HCT116 (cell line): ENCODE measurements around the gene GOLGA8B. TPM values are rescaled to one million over a fixed set of nuclear protein-coding genes. Genes with fewer than 3 reads are reported as not detected.

Source experiments
- ATAC-seq: fragments of 200-7000 bp; cut with Tn5 transposase; 2 replicates; pipeline ENCODE4 v1.9.1; 2020; ENCODE audit warnings: mild to moderate bottlenecking, moderate library complexity
- BruUV-seq: library from RNA; stranded (reverse); fragments of 400-500 nt; replicated peaks from 2 replicates; lab custom pipeline; 2021; lab: Mats Ljungman, UMichigan
- CTCF ChIA-PET: fragments of 300-600 bp; sonication (Branson Sonifier 250); formaldehyde crosslinking; loops from one replicate; lab custom pipeline; 2021; ENCODE audit warnings: antibody characterized with exemption; lab: Charles Lee
- POLR2A ChIA-PET: fragments of 300-600, 350-600 bp; sonication (Branson Sonifier 250); formaldehyde crosslinking; loops from one replicate; lab custom pipeline; 2021; ENCODE audit warnings: antibody characterized with exemption; lab: Charles Lee
- RAD21 ChIA-PET, 2 experiments: fragments of 300-600 bp; sonication (Branson Sonifier 250); formaldehyde crosslinking; loops; one replicate each; lab custom pipeline; 2023; ENCODE audit warnings: low total read pairs in 2 of 2; ENCODE audit not compliant: uncharacterized antibody in 2 of 2, unreplicated experiment in 2 of 2, low non-redundant PET in 1 of 2; lab: Charles Lee
- DNase-seq: peaks from one replicate; pipeline ENCODE4 v3.0.0-alpha.2; 2010; ENCODE audit warnings: low read depth, low spot score
- H2AFZ ChIP-seq: fragments of 200-600 bp; shearing (Covaris generic), sonication (generic); 2 replicates; pipeline ENCODE4 v1.6.1; 2017; ENCODE audit warnings: low read depth, mixed run types, mixed read lengths, antibody characterized with exemption, low read length; ENCODE audit not compliant: poor library complexity, severe bottlenecking
- H3K27ac ChIP-seq: 2 replicates; pipeline ENCODE4 v1.5.1; 2012; ENCODE audit warnings: low read depth, low read length
- H3K27me3 ChIP-seq: fragments of 200-600 bp; sonication (generic); 2 replicates; pipeline ENCODE4 v1.6.1; 2016; ENCODE audit warnings: mixed run types, low read length, mixed read lengths; ENCODE audit not compliant: insufficient read depth
- H3K36me3 ChIP-seq, 2 experiments: fragments of 200-500 bp in 1 of 2; fragments of 200-600 bp in 1 of 2; sonication (Bioruptor generic) in 1 of 2; sonication (generic) in 1 of 2; 2 replicates each; pipeline versions ENCODE4 v1.5.1 to v1.6.1; 2014 to 2016; ENCODE audit warnings: low read length in 2 of 2, inconsistent platforms in 1 of 2, mixed read lengths in 1 of 2, mixed run types in 1 of 2; ENCODE audit not compliant: insufficient read depth in 2 of 2, control insufficient read depth in 1 of 2
- H3K4me1 ChIP-seq, 2 experiments: fragments of 200-600 bp in 1 of 2; sonication (generic) in 1 of 2; 2 replicates each; pipeline versions ENCODE4 v1.5.1 to v1.6.1; 2012 to 2017; ENCODE audit warnings: low read length in 2 of 2, inconsistent platforms in 1 of 2, mild to moderate bottlenecking in 1 of 2, mixed read lengths in 1 of 2, mixed run types in 1 of 2, moderate library complexity in 1 of 2; ENCODE audit not compliant: insufficient read depth in 2 of 2, control insufficient read depth in 1 of 2
- H3K4me2 ChIP-seq: fragments of 200-600 bp; sonication (generic); 2 replicates; pipeline ENCODE4 v1.6.1; 2017; ENCODE audit warnings: mixed run types, low read length, mixed read lengths
- H3K4me3 ChIP-seq, 2 experiments: fragments of 200-600 bp in 1 of 2; sonication (generic) in 1 of 2; replicated peaks in 1 of 2; 2 replicates each; pipeline ENCODE4 v1.5.1; 2011 to 2016; ENCODE audit warnings: low read length in 2 of 2, control low read depth in 1 of 2, low read depth in 1 of 2, mild to moderate bottlenecking in 1 of 2, mixed read lengths in 1 of 2, mixed run types in 1 of 2
- H3K79me2 ChIP-seq: fragments of 200-600 bp; sonication (generic); 2 replicates; pipeline ENCODE4 v1.6.1; 2017; ENCODE audit warnings: mild to moderate bottlenecking, mixed run types, low read length, moderate library complexity, mixed read lengths; ENCODE audit not compliant: insufficient read depth
- H3K9ac ChIP-seq: fragments of 200-600 bp; sonication (generic); 2 replicates; pipeline ENCODE4 v1.6.1; 2016; ENCODE audit warnings: low read length, mixed read lengths
- H3K9me2 ChIP-seq: fragments of 200-600 bp; sonication (generic), shearing (Covaris generic); 2 replicates; pipeline ENCODE4 v1.6.1; 2017; ENCODE audit warnings: mixed run types, mild to moderate bottlenecking, moderate library complexity; ENCODE audit not compliant: insufficient read depth
- H3K9me3 ChIP-seq, 2 experiments: fragments of 200-500 bp in 1 of 2; fragments of 200-600 bp in 1 of 2; sonication (Bioruptor generic) in 1 of 2; sonication (generic) in 1 of 2; 2 replicates each; pipeline ENCODE4 v1.6.1; 2014 to 2017; ENCODE audit warnings: low read length in 2 of 2, mixed read lengths in 2 of 2, inconsistent platforms in 1 of 2, low read depth in 1 of 2, mild to moderate bottlenecking in 1 of 2, mixed run types in 1 of 2, moderate library complexity in 1 of 2; ENCODE audit not compliant: control insufficient read depth in 1 of 2, insufficient read depth in 1 of 2
- H4K20me1 ChIP-seq: fragments of 200-600 bp; sonication (generic), shearing (Covaris generic); 2 replicates; pipeline ENCODE4 v1.6.1; 2017; ENCODE audit warnings: mixed run types, mild to moderate bottlenecking, moderate library complexity; ENCODE audit not compliant: insufficient read depth
- EGR1 ChIP-seq: IDR thresholded peaks from 2 replicates; pipeline ENCODE4 v1.6.1; 2012; ENCODE audit warnings: low read depth
- ELF1 ChIP-seq: IDR thresholded peaks from 2 replicates; pipeline ENCODE4 v1.6.1; 2012; ENCODE audit warnings: low read depth, borderline replicate concordance
- FOSL1 ChIP-seq: IDR thresholded peaks from 2 replicates; pipeline ENCODE4 v1.6.1; 2012; ENCODE audit warnings: low read depth
- POLR2A ChIP-seq: IDR thresholded peaks from 2 replicates; pipeline ENCODE4 v1.7.0; 2011; ENCODE audit warnings: borderline replicate concordance; ENCODE audit not compliant: insufficient read depth, insufficient read length; ENCODE audit errors: extremely low read depth
- RAD21 ChIP-seq: IDR thresholded peaks from 2 replicates; pipeline ENCODE4 v1.6.1; 2012; ENCODE audit warnings: low read depth, mild to moderate bottlenecking
- SP1 ChIP-seq: IDR thresholded peaks from 2 replicates; pipeline ENCODE4 v1.6.1; 2012; ENCODE audit warnings: low read depth
- SRF ChIP-seq: IDR thresholded peaks from 2 replicates; pipeline ENCODE4 v1.6.1; 2012; ENCODE audit warnings: low read depth
- TCF7L2 ChIP-seq: IDR thresholded peaks from 2 replicates; pipeline ENCODE4 v1.7.0; 2011; ENCODE audit warnings: borderline replicate concordance, inconsistent platforms; ENCODE audit not compliant: insufficient read depth, insufficient read length; ENCODE audit errors: extremely low read depth
- intact Hi-C: fragments of 100-400 bp; cut with micrococcal nuclease; formaldehyde crosslinking; loops from 2 replicates; pipeline ENCODE4 v1.10.0; 2022
- total RNA-seq: library from RNA; stranded (reverse); gene quantifications from one replicate; pipeline ENCODE4 v1.2.1, GENCODE V29; 2021; ENCODE audit not compliant: unreplicated experiment
- TF ChIP-seq, protein P1 (sequence below): IDR thresholded peaks from 2 replicates; pipeline ENCODE4 v1.6.1; 2012; ENCODE audit warnings: low read depth
- TF ChIP-seq, protein P2 (sequence below), 3 experiments: fragments of 200-600 bp in 1 of 3; sonication (generic) in 1 of 3; IDR thresholded peaks in 2 of 3; conservative IDR thresholded peaks in 1 of 3; 2 replicates each; pipeline ENCODE4 v1.5.1; 2012 to 2017; ENCODE audit warnings: low read depth in 2 of 3, low read length in 2 of 3, antibody characterized with exemption in 1 of 3, borderline replicate concordance in 1 of 3, control low read depth in 1 of 3, mild to moderate bottlenecking in 1 of 3, mixed read lengths in 1 of 3, mixed run types in 1 of 3, moderate library complexity in 1 of 3; ENCODE audit not compliant: insufficient read depth in 1 of 3
- TF ChIP-seq, protein P3 (sequence below): IDR thresholded peaks from 2 replicates; pipeline ENCODE4 v1.6.1; 2012

The GOLGA8B gene
- total RNA-seq, 1 experiment from 2014 or later: 69.9 TPM

DNA sequence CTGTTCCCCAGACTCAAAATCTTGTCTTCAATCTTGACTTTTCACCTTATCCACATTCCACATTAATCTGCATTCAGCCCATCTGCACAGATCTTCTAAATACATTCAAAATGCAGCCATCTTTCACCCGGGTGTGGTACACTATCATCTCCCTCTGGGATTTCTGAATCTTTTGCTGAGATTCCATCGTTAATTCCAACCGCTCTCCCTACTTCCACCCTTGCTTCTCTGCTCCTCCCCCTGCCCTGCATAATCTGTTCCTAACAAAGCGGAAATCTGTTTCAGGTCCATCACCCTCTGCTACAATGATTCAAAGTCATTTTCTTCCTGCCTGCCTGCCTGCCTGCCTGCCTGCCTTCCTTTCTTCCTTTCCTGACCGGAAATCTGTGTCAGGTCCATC, 7.9 kb upstream of the GOLGA8B start:
- Histone ChIP-seq H3K36me3 (no peaks in the 10 kb centered on the region), H3K9me3 (no peaks in the 10 kb centered on the region), H3K27me3 (no peaks in the 10 kb centered on the region), H3K9ac (no peak overlapping the region), H3K4me3 (no peak overlapping the region), H4K20me1 (no peaks in the 10 kb centered on the region), H3K27ac (no peak overlapping the region), H3K4me1 (peaks cover 0 to 11% of the 10 kb centered on the region in 2 experiments; a peak in 2 of 4 replicates), H3K79me2 (no peaks in the 10 kb centered on the region), H3K9me2 (no peaks in the 10 kb centered on the region), H2AFZ (no peak overlapping the region), H3K4me2 (no peak overlapping the region)
- DNase-seq (no peak), ATAC-seq (no peak)
- TF ChIP-seq SP1 (no peak), EGR1 (no peak), ELF1 (no peak), RAD21 (no peak), TCF7L2 (no peak), POLR2A (no peak), SRF (no peak), FOSL1 (no peak)
- TF ChIP-seq, protein P1, sequence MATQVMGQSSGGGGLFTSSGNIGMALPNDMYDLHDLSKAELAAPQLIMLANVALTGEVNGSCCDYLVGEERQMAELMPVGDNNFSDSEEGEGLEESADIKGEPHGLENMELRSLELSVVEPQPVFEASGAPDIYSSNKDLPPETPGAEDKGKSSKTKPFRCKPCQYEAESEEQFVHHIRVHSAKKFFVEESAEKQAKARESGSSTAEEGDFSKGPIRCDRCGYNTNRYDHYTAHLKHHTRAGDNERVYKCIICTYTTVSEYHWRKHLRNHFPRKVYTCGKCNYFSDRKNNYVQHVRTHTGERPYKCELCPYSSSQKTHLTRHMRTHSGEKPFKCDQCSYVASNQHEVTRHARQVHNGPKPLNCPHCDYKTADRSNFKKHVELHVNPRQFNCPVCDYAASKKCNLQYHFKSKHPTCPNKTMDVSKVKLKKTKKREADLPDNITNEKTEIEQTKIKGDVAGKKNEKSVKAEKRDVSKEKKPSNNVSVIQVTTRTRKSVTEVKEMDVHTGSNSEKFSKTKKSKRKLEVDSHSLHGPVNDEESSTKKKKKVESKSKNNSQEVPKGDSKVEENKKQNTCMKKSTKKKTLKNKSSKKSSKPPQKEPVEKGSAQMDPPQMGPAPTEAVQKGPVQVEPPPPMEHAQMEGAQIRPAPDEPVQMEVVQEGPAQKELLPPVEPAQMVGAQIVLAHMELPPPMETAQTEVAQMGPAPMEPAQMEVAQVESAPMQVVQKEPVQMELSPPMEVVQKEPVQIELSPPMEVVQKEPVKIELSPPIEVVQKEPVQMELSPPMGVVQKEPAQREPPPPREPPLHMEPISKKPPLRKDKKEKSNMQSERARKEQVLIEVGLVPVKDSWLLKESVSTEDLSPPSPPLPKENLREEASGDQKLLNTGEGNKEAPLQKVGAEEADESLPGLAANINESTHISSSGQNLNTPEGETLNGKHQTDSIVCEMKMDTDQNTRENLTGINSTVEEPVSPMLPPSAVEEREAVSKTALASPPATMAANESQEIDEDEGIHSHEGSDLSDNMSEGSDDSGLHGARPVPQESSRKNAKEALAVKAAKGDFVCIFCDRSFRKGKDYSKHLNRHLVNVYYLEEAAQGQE: no peak
- TF ChIP-seq, protein P2, sequence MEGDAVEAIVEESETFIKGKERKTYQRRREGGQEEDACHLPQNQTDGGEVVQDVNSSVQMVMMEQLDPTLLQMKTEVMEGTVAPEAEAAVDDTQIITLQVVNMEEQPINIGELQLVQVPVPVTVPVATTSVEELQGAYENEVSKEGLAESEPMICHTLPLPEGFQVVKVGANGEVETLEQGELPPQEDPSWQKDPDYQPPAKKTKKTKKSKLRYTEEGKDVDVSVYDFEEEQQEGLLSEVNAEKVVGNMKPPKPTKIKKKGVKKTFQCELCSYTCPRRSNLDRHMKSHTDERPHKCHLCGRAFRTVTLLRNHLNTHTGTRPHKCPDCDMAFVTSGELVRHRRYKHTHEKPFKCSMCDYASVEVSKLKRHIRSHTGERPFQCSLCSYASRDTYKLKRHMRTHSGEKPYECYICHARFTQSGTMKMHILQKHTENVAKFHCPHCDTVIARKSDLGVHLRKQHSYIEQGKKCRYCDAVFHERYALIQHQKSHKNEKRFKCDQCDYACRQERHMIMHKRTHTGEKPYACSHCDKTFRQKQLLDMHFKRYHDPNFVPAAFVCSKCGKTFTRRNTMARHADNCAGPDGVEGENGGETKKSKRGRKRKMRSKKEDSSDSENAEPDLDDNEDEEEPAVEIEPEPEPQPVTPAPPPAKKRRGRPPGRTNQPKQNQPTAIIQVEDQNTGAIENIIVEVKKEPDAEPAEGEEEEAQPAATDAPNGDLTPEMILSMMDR (IDR thresholded peaks at IDR 0.05 in 2 of 3, conservative IDR thresholded peaks at IDR 0.05 in 1 of 3; ENCODE audit: borderline replicate concordance in 1 of 3, insufficient read depth in 1 of 3, low read depth in 2 of 3, low read length in 2 of 3): no peak
- TF ChIP-seq, protein P3, sequence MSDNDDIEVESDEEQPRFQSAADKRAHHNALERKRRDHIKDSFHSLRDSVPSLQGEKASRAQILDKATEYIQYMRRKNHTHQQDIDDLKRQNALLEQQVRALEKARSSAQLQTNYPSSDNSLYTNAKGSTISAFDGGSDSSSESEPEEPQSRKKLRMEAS: no peak
- ChIA-PET CTCF (no interaction called here), POLR2A (no interaction called here), RAD21 (no interaction called here)
- no TSS peak for BruUV-seq
- intact Hi-C loops: no loop called here
